ENCODE results near the gene PHF20.

GRCh38 chr20:35741892-35742740 is 29.7 kb upstream of the PHF20 start, which contains the start of gene RBM39:
- no peak for TF ChIP-seq TEAD4 (CRISPR knock-in tag; IDR thresholded peaks at IDR 0.05)
- TF ChIP-seq CTCF (IDR thresholded peaks at IDR 0.05) = no peak
- TF ChIP-seq STAT6 (CRISPR knock-in tag; conservative IDR thresholded peaks at IDR 0.05; ENCODE audit: low read depth) = no peak
- TF ChIP-seq, protein P1, sequence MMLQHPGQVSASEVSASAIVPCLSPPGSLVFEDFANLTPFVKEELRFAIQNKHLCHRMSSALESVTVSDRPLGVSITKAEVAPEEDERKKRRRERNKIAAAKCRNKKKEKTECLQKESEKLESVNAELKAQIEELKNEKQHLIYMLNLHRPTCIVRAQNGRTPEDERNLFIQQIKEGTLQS (CRISPR knock-in tag; conservative IDR thresholded peaks at IDR 0.05) = no peak
- no peak; the same call in 1 of the 2 replicates for TF ChIP-seq FOXP1 (CRISPR knock-in tag; IDR thresholded peaks at IDR 0.05; ENCODE audit: borderline replicate concordance)
- TF ChIP-seq, protein P2, sequence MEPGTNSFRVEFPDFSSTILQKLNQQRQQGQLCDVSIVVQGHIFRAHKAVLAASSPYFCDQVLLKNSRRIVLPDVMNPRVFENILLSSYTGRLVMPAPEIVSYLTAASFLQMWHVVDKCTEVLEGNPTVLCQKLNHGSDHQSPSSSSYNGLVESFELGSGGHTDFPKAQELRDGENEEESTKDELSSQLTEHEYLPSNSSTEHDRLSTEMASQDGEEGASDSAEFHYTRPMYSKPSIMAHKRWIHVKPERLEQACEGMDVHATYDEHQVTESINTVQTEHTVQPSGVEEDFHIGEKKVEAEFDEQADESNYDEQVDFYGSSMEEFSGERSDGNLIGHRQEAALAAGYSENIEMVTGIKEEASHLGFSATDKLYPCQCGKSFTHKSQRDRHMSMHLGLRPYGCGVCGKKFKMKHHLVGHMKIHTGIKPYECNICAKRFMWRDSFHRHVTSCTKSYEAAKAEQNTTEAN (CRISPR knock-in tag; IDR thresholded peaks at IDR 0.05) = no peak
